PC-3 (cell line): ENCODE data around the gene PLEKHM3.

ENCODE experiments used
- CTCF ChIP-seq: fragments of 300-600 bp; sonication (generic); conservative IDR thresholded peaks from 2 replicates; pipeline ENCODE4 v1.5.1; 2017; ENCODE audit warnings: antibody characterized with exemption, low read depth, mild to moderate bottlenecking, low read length
- EZH2phosphoT487 ChIP-seq: fragments of 300-600 bp; sonication (generic); IDR thresholded peaks from 2 replicates; pipeline ENCODE4 v1.6.1; 2018; ENCODE audit warnings: mild to moderate bottlenecking, antibody characterized with exemption, low read length, borderline replicate concordance

- no peak for TF ChIP-seq CTCF
- no peak for TF ChIP-seq EZH2phosphoT487
Observed at GRCh38 chr2:207990784-207991183, 34.5 kb downstream of the PLEKHM3 start.
